Ramos (cell line): ENCODE data around the gene UBE2L5.

Source experiments
- in situ Hi-C: fragments of 300-500 bp; cut with MboI; formaldehyde crosslinking; loops from one replicate; pipeline ENCODE4 v1.14.3; 2022; ENCODE audit warnings: low sequenced_read_pairs; ENCODE audit not compliant: unreplicated experiment

Gene UBE2L5

DNA sequence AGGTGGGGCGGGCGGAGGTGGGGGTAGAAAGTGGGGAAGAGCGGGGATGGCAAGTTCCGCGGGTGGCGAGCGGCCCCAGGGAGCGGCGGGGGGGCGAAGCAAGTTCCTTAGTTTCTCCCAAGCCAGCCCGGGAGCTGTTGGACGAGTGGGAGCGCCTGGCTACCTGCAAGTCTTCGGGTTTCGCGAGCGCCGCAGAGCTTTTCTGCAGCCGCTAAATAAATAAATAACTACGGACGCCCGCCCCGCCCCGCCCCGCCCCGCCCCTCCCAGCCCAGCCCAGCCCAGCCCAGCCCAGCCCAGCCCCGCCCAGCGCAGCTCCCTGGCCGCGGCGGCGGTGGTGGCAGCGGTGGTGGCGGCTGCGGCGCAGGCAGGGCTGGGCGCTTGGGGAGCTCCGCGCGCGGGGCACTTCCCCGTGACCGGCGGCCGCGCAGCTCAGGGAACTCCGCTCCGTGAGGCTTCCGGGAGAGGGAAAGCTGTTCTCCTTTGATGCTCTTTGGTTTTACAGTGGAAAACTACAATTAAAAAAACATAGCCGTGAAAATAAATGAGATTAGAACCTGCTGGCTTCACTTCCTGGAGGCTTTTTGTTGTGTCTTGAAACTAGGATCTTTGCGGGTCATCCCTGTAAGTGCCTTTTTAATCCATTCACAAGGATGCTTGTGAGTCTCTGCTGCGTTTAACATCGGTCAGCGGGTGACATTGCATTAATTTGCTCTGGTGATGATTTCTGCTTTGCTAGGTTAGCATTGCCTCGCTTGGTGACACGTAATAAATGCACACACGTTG is at the start of gene UBE2L5:
TSS of gene UBE2L5 (plus strand) at position 440 of the 786 bp plus-strand sequence. CDS start 5,498 bp downstream, outside the sequence.
- in situ Hi-C loops: no loop called here

GRCh38 chr13:30373727-30374126 is 48.6 kb upstream of the UBE2L5 start:
- in situ Hi-C loops: loop anchor here (25.0 kb wide), 2 partner anchors 189 to 439 kb away; no protein-coding TSS in a partner anchor

GRCh38 chr13:30375265-30375835 is 46.9 kb upstream of the UBE2L5 start:
- in situ Hi-C loops: no loop called here

DNA sequence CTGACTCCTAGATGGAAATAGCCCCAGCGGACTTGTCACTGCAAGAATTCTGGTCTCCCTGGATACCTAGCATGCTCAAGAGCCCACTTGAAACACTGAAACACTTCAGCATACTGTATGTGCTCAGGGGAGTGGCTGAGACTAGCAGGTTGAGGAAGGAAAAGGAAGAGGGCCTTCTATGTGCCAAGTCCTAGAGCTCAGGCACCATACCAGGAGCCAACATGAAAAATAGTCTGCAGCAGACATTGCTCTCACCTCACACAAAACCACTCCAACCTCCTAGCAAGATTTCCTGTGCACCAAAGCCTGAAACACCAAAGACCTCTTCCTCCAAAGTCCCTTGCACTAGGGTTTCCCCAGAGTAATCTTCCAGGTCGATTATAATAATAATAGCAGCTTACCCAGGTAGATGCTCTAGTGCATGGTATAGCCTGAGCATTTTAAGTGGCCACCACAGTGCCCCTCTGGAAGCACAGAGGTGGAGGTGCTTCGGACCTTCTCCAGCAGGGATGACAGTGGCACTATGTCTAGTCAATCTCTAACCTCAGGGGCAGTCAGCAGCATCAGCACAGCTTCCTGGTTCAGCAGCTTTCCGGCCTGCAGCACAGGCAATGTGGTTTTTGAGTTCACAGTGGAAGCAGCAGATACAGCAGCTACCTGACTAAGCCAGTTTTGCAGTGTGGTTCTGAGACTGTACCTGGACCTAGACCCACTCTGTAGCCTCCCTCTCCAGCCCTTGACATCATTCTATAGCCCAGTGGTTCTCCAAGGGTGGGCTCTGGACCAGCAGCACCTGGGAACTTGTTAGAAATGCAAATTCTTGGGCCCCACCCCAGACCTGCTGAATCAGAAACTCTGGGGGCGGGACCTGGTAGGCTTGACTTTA is 45.6 kb upstream of the UBE2L5 start:
- in situ Hi-C loops: no loop called here

DNA sequence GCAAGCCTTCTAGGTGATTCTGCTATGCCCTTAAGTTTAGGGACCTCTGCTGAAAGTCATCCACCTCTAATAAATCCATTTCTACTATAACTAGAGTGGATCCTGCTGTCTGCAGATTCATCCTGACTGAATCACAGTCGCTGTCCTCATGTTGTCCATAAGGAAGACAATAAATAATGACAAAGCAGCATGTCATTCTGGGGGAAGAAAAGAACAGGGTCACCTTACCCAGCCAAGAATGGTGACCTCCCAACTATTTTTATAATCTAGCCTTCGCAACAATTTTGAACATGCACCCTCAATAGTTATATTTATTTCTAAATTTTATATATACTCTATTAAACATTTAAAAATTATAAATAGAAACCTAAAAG is 45.0 kb upstream of the UBE2L5 start:
- in situ Hi-C loops: no loop called here

- in situ Hi-C loops: no loop called here
Observed at GRCh38 chr13:30378191-30378590, 44.1 kb upstream of the UBE2L5 start.

DNA sequence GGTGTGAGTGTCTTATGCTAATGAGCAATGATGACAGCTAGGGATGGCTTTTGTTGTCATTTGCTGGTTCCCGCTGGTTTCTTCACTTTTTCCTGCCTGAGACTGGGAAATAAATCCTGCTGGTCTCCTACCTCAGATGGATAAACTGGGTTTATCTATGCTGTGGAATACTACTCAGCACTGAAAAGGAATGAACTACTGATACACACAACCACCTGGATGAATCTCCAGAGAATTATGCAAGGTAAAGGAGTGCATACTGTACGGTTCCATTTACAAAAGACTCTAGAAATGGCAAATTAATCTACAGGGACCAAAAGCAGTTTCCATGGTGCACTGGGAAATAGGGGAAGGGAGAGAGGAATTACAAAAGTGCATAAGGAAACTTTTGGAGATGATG is 41.2 kb upstream of the UBE2L5 start:
- in situ Hi-C loops: no loop called here

DNA sequence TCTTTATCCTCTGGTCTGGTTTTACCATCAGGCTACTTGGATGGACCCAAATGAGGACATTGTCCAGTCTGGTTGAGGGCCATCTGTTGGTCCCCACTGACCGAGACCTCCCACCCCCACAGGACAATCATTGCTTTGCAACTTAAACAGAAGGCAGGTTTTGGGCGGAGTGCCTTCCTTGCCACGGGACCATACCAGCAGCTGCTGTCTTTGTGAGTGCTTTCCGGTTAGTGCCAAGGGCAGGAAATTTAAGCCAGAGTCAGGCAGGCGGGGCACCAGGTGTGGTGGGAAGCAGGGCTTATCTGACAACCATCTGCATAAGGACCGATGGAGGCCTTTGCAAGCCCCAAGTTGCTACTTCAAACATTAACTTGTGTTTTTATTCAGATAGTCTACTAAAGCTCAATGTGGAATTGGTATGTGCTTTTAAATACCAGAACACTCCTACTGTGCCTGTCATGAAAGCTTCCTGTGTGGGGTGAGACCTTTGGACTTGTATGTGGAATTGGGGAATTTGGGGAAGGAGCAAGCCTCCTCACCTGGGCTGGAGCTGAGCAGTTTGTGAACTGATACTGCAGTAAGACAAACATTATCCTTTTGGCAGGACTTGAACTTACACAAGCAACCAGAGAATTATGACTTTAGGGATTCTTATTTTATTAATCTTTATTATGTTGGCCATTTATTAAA is 39.3 kb upstream of the UBE2L5 start:
- in situ Hi-C loops: no loop called here

DNA sequence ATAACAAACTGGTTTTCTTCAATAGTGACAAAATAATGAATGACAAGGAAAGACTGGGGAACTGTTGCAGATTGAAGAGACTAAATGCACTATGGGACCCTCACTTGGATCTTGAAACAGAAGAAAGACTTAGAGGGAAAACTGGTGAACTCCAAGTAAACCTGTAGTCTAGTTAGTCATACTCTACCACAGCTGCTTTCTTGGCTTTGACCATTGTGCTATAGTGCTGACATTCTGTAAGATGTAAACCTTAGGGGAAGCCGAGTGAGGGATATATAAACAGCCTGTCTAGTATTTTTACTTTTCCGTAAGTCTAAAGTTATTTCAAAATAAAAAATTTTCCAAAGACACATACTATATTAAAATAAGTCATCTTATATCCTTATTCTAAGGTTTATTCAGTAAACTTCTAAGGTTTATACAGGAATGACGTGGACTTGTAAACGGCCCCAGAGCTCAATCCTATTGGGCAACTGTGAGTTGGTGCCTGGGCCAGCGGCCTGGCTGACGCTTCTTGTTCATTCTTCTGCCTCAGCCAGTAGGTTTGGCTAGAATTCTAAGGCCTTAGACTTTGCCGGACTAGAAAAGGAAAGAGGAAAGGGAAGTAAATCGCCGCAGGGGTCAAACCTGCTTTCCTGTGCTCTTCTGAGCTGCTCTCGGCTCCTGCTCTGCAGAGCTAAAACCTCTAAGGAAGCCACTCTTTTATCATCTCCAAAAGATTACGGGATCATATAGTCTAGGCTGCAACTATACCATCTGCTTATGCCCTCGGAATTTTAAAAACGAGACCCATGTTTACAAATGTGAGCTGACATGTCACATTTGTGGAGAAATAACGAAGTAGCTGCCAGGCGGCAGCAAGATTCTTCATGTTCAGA is 33.6 kb upstream of the UBE2L5 start:
- in situ Hi-C loops: no loop called here

GRCh38 chr13:30391956-30392680 is 30.2 kb upstream of the UBE2L5 start:
- in situ Hi-C loops: no loop called here

DNA sequence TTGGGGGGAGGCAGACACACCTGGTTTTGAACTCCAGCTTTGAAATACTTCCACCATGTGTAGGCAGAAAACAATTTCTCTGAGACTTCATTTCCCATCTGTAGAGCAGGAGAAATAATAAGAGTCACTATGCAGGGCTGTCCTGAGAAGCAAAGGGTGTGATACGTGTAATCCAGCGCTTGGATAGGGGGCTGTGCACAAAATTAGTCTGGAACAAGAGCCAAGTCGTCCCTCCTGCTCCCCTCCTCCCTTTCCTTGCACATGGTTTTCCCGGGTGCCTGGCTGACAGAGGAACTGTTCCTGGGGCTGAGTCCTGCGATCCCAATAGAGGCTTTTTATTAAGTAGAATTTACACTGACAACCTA is 29.6 kb upstream of the UBE2L5 start:
- in situ Hi-C loops: no loop called here

- in situ Hi-C loops: no loop called here
Observed at GRCh38 chr13:30394751-30395191, 27.5 kb upstream of the UBE2L5 start.

GRCh38 chr13:30395192-30396158 is 26.8 kb upstream of the UBE2L5 start:
- in situ Hi-C loops: no loop called here

DNA sequence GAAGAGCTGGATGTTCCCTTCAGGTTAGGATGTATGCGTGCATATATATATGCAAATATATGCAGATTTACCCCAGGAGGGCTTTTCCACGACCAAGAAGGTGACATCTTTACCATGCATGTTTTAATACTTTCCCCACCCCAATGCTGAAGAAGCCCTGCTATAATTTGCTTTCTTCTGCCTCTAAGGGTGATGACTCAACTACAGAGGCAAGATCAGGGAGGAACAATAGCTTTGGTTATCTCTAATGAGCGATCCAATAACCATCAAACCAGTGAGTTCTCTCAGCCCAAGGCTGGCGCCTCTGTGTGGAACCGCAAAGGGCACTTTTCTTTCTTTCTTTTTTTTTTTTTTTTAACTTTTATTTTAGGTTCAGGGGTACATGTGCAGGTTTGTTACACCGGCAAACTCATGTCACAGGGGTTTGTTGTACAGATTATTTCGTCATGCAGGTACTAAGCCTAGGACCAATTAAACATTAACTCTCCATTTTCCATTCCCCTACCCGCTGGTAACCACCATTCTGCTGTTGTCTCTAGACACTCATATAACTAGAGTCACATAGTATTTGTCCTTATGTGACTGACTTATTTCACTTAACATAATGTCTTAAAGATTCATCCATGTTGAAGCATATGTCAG is 25.7 kb upstream of the UBE2L5 start:
- in situ Hi-C loops: no loop called here

- in situ Hi-C loops: no loop called here
Observed at GRCh38 chr13:30398601-30399072, 23.7 kb upstream of the UBE2L5 start.

- in situ Hi-C loops: no loop called here
Observed at GRCh38 chr13:30400376-30400775, 21.9 kb upstream of the UBE2L5 start.

DNA sequence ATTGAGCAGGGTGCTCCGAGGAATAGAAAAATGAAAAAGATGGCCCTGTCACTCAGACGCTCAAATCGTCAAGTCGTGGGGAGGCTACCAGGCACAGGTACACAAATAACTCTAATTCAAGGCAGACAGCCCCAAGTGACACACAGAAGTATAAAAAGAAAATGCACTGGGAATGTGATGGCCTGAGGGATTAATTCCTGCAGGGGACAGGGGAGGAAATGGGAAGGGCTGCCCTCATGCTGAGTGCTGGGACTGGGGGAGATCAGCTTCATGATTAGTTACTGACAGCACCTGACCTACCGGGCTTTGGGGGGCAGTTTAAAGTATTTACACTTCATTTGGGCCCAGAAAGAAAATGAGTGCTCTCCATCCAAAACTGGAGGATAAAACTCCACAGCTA is 20.9 kb upstream of the UBE2L5 start:
- in situ Hi-C loops: no loop called here
